ENCODE results near the gene OR9G4. TPM values are rescaled to one million over a fixed set of nuclear protein-coding genes. Genes with fewer than 3 reads are reported as not detected.

The OR9G4 gene
- total RNA-seq, 1 experiment from 2014 or later: not detected

GRCh38 chr11:56700242-56700913 lies 48.1 kb downstream of the OR9G4 start:
- no peak overlapping the region for H3K27ac ChIP-seq
- peak in 1 of 2 experiments; percentile 5 for DNase-seq
- H3K36me3 ChIP-seq: no peaks in the 10 kb centered on the region
- no peaks in the 10 kb centered on the region for H3K4me1 ChIP-seq
- peaks cover 5% of the 10 kb centered on the region; the same call in 1 of the 2 replicates for H3K27me3 ChIP-seq
- no peak overlapping the region for H3K4me3 ChIP-seq
- no peaks in the 10 kb centered on the region for H3K9me3 ChIP-seq (replicated peaks)

GRCh38 chr11:56698795-56699194 lies 49.7 kb downstream of the OR9G4 start, which contains the start of gene OR9G1:
Gene OR9G1, plus strand, starts transcription at chr11:56699095. Its CDS starts 1,293 bp downstream, at chr11:56700388.
- Histone ChIP-seq H3K4me1 (no peaks in the 10 kb centered on the region), H3K9me3 (replicated peaks) (no peaks in the 10 kb centered on the region), H3K36me3 (no peaks in the 10 kb centered on the region), H3K27me3 (peaks cover 5% of the 10 kb centered on the region; the same call in 1 of the 2 replicates), H3K27ac (no peak within 1 kb of the TSS), H3K4me3 (no peak within 1 kb of the TSS)
- DNase-seq: no peak

GRCh38 chr11:56693428-56693827 lies 55.1 kb downstream of the OR9G4 start:
- H3K4me3 ChIP-seq: no peak overlapping the region
- no peak for DNase-seq
- no peak overlapping the region for H3K27ac ChIP-seq
- no peaks in the 10 kb centered on the region for H3K9me3 ChIP-seq (replicated peaks)
- H3K36me3 ChIP-seq: no peaks in the 10 kb centered on the region
- H3K27me3 ChIP-seq: no peaks in the 10 kb centered on the region
- H3K4me1 ChIP-seq: no peaks in the 10 kb centered on the region

Other genes starting within 250 kb of the OR9G4 start
- gene OR5M11, start 205.4 kb downstream of the OR9G4 start, total RNA-seq (2014; rRNA removed; shearing (Covaris generic)): not detected in 2 replicates
- not detected in 2 replicates for gene OR5M10, start 171.0 kb downstream of the OR9G4 start, total RNA-seq (2014; rRNA removed; shearing (Covaris generic))
- not detected in 2 replicates for gene OR5M1, start 133.8 kb downstream of the OR9G4 start, total RNA-seq (2014; rRNA removed; shearing (Covaris generic))
- gene OR5AP2, start 106.3 kb downstream of the OR9G4 start, total RNA-seq (2014; rRNA removed; shearing (Covaris generic)): not detected in 2 replicates
- not detected in 2 replicates for gene OR5AR1, start 85.0 kb downstream of the OR9G4 start, total RNA-seq (2014; rRNA removed; shearing (Covaris generic))
- gene OR9G1, start 49.6 kb downstream of the OR9G4 start, total RNA-seq (2014; rRNA removed; shearing (Covaris generic)): not detected in 2 replicates
- not detected in 2 replicates for gene OR5AK2, start 240.2 kb upstream of the OR9G4 start, total RNA-seq (2014; rRNA removed; shearing (Covaris generic))